SH-SY5Y (cell line): ENCODE measurements around the gene ROR1.

Experiments used
- GATA2 ChIP-seq: IDR thresholded peaks from 2 replicates; pipeline ENCODE4 v1.6.1; 2011; ENCODE audit warnings: mild to moderate bottlenecking, low read depth, low read length
- GATA3 ChIP-seq: IDR thresholded peaks from 2 replicates; pipeline ENCODE4 v1.6.1; 2011; ENCODE audit warnings: low read depth, mild to moderate bottlenecking, low read length, moderate library complexity

The ROR1 gene

DNA sequence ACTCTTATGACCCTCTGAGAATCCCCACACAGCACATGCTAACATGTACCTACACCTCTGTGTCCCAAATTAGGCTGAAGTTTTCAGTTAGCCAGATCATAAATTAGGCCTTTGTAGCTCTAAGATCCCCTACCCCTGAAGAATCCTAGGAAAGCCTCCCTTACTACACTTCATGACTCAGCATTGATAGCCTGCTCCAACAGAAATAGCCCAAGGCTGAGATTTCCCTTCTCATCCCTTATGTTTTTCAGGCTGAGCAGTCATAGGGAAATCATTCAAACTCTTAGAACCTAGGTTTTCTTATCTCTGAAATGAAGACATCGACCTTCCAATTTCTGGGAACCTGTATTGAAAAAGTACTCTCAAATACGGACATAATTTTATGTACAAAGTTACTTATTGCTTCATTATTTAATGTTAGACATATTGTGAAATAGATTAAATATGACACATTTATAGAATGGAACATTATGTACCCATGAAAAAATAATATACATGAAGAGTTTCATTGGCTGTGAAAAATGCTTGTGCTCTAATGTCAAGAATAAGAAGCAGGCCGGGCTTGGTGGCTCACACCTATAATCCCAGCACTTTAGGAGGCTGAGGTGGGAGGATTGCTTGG is 307.2 kb downstream of the ROR1 start:
- TF ChIP-seq GATA2 (no peak), GATA3 (no peak)

DNA sequence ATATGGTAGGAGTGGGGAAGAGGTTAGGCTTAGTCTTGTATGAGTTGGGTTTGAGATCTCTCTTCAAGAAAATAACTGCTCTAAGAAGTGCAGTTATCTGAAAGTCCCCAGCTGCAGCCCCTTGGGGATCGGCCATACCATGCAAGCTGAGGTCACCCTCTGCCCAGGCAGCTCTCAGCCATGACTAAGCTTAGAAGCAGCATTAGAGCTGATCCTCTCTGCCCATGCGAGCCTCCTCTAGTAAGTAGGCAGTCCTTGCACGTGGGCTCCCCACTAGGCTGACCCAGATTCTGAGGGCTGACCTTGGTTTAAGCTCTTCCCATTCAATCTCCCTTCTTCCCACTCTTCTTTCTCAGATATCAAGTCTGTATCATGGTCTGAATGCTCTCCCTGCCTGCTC is 308.6 kb downstream of the ROR1 start:
- no peak for TF ChIP-seq GATA2
- TF ChIP-seq GATA3, result no peak

DNA sequence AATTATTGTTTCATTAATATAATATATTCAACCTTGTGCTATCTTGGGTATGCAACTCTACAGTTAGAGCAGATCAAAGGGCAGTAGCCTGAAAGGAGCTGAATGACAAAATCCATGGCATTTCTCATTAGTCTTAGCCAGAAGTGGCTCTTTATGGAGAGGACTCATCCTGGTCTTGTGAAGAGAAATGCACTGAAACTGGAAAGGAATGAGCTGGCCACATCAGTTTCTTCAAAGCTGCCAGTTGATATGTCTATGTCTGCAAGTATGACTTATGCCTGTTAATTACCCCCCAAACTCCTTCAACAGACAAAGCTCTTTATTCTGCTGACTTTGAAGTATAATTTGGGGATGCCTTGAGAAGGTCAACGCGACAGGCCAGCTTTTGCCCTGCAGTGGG is 310.6 kb downstream of the ROR1 start:
- TF ChIP-seq GATA2 (no peak), GATA3 (no peak)

DNA sequence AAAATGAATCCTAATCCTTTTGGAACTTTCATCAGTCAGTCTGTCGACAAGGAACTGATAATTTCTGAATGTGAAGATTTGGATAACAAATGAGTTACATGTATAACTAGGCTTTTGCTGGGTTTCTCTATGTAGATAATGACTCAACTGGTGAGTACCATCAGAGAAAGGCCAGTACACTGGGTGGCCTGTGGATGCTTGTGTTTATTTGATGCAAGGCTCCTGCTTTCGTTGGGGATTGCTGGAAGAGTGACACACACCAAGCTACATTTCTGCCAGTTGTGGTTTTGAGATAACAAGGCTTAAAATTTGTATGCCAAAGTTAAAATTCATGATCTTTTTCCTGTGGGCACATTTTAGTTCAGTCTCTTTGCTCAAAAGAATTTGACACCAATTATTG is 314.0 kb downstream of the ROR1 start:
- no peak for TF ChIP-seq GATA3
- no peak for TF ChIP-seq GATA2

DNA sequence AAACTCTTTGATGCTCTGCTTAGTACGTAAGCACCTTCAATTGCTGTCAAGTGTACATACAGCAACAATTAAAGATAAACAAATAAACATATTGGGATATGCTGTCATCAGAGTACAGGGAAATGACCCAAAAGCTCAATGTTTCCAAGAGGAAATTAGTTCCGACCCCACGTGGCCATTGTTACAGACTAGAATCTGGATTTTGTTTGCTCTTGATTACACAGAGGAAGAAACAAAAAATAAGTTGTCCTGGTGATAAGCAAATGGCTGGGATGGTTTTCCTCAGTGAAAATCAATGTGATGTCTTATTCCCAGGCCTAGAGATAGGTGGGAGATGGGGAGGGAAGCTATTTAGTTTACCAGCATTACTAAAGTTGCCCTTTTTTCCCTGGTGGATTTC is 316.6 kb downstream of the ROR1 start:
- no peak for TF ChIP-seq GATA3
- TF ChIP-seq GATA2, result no peak

DNA sequence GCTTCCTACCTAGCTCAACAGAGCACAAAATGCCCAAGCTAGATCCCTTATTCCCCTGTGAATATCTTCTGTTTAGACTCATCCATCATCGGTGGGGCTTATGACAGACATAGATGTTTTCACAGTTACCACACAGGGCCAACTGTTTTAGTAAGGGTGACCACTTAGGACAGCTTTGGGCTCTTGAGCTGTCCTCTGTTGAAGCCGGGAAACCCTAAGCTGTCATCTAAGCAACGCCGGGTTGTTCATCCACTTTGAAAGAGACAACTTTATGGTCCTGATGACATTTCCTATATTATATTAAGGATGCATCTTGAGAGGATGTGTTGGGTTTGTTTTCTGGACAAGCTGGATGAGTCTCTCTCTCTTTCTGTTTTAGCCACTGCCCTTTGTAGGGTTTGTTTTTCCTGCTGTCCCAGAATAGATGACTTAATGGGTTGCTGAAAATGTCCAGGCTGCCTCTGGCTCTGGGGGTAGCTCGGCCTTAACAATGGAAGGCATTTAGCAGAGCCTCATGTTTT is 319.1 kb downstream of the ROR1 start:
- TF ChIP-seq GATA3 (no peak), GATA2 (no peak; the same call in 1 of the 2 replicates)

DNA sequence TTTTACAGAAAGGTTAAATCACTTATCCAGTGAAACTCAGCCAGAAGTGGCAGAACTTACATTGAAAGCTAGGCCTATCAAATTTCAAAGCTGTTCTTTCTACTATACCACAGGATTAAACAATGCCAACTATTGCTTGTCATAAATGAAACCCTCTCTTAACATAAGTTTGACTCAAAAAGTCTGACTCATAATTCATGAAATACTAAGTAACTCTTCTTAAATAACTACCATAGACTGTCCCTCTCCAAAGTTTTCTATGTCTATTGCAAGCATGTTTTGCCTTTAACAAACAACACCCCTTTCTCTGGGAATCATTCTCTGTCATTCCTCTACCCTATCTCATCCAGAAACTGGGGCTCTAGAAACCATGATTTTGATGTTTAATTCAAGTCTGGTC is 320.1 kb downstream of the ROR1 start:
- TF ChIP-seq GATA3, result no peak
- TF ChIP-seq GATA2, result no peak

DNA sequence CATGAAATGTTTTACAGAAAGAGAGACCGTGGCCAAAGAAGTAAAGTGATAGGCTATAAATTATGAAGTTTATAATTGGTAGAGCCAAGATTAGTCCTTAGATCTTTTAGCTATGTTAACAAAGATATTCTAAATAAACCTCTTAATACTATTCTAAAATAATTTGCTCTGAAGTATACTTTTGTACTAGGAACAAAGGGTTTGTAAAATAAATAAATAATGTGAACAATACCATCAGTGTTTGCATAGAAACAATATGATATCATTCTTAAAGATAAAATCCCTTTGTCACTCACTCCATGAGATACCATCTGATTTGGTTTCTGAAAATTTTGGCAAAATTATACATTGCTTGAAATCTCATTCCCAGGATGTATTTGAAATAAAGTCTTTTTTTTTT is 322.0 kb downstream of the ROR1 start:
- TF ChIP-seq GATA2 (no peak), GATA3 (no peak)

DNA sequence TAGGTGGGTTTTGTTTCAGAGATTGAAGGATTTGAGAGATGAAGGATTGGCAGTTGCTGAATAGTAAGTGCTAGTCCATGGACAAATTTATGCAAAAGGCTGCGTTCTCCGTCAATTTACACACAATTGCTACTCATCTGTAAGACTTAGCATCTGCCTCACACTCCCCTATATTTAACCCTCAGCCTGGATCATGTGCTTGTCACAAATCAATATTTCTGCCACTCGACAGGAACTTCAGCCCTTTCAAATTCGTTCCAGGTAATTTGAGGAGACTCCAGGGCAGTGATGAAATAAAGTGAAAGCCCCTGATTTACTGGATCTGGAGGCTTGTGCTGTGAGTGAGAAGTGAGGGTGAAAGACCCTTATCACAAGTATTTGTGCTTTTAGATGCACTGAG is 324.0 kb downstream of the ROR1 start:
- no peak for TF ChIP-seq GATA2
- no peak for TF ChIP-seq GATA3

DNA sequence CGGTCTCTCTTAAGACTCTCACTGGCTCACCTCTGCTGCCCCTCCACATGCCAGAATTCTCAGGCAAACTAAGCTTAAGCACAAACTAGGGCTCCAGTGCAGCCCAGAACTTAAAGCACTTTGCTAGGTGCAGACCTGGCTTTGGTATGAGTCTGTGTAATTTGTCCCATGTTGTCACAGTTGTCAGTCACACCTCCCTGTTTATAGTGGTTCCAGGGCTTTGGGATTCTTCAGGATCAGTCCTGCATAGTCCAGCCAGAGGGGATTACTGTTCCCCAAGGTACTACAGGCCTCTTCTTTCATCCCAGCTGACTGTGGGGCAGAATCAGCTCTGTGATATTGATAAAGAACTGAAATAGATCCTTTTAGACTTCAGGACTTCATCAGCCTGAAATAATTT is 324.6 kb downstream of the ROR1 start:
- no peak for TF ChIP-seq GATA2
- no peak for TF ChIP-seq GATA3

DNA sequence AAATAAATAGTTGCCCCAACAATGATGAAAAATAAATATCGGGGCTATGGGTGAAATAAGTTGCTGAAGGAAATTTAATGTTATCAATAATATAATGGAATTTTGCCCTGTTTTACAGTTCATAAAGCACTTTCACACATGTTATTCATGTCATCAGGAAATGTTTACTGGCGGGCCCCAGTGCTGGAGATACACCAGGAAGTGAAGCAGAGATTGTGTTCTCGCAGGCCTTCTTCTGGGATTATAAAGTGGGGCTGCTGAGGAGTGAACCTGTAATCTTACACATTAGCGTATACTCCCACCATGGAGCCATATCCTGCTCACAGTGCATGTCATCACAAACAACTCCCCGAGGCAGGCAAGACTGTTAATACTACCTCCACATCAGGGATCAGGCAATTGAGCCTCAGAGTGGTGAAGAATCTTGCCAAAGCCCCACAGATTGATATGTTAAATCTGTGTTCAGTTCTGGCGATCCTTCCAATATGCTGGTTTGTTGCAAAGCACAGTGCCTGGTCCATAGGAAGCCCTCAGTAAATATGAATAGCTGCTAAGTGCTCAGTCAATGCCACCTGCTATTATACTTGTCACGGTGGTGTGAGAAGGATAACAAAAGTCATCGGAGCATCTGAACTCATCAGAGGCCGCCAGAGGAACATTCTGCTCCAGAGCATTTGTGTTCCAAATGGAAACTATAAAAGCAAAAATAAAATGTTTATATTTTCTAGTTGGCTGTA is 325.2 kb downstream of the ROR1 start:
- TF ChIP-seq GATA3 (no peak), GATA2 (no peak)

DNA sequence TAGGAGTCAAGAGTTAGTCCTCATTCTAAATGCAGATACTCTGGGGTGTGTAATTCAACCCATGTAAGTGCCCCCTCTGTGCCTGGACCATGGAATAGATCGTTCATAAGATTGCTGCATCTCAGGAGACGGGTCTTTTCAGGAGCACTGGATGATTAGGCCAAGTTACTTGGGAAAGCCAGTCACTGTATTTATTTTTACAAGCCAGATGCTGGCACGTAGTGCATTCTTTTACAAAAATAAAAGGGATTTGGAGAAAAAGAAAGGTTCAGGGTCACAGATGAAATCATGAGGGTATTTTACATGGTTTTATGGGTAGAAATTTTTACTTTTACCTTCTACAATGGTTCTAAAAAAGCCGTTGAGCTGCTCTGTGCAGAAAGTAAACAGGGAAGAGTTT is 327.0 kb downstream of the ROR1 start:
- TF ChIP-seq GATA3 (no peak), GATA2 (no peak)

DNA sequence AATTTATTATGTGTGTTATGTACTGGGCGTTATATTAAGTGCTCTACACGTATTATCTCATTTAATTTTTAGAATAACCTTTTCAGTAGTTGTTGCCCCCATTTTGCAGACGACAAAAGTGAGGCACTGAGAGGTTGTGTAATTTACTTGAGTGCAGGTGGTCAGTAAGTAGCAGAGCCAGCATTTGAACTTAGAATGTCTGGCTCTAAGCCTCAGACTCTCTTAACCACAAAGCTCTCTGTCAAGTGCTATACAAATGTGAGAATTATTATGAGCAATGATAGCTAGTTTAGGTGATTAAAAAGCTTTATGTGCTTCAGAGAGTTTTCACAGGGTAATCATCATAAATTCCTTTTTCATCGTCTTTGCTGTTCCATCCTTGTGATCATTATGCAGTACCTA is 333.3 kb downstream of the ROR1 start:
- TF ChIP-seq GATA3 (no peak), GATA2 (no peak)

DNA sequence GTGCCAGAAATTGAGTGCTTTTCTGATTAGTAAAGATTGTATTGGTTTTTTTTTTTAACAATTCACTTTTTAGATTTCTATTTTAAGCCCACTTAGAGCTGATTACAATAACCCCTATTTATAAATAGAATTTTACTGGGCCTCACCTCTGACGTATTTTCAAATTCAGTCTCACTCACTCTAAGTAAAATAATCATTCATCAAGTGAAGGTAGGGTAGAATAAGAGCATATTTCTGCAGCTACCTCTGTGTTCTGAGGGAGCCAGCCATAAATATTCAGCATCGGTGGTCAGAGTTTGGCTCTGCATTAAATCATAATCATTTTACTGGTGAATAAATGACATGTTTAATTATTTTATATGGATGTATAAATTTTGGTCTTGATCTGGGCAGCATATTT is 333.8 kb downstream of the ROR1 start:
- no peak for TF ChIP-seq GATA3
- TF ChIP-seq GATA2, result no peak
